NCI-H226 (cell line): ENCODE measurements around the gene LRP5.
"Not testable (repeated sequence)": the region's sequence is repeated elsewhere in the genome, so short reads cannot be mapped to it uniquely, and the experiment has no call there.

Experiments
- DNase-seq: peaks from one replicate; pipeline ENCODE4 v3.0.0-alpha.2; 2015

LRP5 gene

DNA sequence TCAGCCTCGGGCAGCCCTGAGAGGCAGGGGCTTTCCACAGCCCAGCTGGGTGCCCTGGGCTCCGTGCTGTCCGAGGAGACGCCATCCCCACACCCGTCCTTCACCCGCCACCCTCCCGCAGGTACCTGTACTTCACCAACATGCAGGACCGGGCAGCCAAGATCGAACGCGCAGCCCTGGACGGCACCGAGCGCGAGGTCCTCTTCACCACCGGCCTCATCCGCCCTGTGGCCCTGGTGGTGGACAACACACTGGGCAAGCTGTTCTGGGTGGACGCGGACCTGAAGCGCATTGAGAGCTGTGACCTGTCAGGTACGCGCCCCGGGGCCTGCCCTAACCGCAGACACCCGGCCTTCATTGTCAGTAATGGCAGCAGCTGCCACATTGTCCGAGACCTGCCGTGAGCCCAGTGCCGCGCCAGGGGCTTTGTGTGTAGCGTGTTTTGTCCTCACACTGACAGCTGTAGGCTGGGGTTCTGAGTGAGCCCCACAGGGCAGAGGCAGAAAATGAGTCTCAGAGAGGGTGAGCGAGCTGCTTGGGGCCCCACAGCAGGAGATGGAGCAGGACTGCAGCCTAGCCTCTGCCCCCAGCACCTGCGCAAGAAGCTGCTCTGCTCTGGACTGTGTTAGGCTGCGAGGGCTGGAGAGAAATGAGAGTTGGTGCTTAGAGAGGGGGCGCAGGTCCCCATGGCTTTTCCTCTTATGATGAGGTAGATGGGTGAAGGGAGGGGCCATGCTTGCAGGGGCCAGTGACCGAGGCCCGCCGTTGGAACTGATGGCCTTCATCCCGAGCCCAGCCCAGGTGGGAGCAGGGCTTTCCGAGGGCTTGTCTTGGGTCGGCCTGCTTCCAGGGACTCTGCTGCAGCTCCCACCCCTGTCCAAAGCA is 112.8 kb downstream of the LRP5 start:
- no peak for DNase-seq

DNA sequence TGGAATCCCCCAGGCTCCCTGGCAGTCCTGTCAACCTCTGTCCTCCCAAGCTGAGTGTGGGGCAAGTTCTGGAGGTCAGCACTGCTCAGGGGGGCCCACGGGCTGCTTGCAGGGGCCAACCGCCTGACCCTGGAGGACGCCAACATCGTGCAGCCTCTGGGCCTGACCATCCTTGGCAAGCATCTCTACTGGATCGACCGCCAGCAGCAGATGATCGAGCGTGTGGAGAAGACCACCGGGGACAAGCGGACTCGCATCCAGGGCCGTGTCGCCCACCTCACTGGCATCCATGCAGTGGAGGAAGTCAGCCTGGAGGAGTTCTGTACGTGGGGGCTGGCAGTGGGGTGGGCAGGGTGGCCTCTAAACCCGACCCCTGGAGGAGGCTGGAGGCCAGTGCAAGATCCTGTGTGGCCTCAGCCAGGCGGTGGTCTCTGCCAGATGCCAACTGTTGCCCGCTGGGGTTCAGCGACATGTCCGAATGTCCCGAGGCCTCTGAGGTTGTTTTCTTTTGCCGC is 113.5 kb downstream of the LRP5 start:
- DNase-seq = no peak

DNA sequence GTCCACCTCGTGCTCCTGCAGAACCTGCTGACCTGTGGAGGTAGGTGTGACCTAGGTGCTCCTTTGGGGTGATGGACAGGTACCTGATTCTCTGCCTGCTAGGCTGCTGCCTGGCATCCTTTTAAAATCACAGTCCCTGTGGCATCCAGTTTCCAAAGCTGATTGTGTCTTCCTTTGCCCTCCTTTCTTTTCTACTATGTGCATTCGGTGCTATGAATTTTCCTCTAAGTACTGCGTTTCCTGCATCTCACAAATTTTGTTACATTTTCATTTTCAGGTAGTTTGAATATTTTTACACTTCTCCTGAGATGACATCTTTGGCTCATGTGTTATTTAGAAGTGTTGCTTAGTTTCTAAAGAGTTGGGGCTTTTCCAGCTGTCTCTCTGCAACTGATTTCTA is 117.3 kb downstream of the LRP5 start:
- no peak for DNase-seq

DNA sequence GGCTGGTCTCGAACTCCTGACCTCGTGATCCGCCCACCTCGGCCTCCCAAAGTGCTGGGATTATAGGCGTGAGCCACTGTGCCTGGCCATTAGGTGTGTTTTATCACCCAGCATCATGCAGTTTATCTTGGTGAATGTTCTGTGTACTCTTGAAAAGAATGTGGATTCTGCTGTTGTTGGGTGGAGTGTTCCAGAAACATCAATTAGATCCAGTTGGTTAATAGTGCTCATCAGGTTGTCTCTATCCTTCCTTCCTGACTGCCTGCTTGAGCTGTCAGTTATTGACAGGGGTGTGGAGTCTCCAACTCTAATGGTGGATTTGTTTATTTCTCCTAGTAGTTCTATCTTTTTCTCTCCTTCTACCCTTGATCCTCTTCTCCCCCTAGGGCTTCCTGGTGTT is 118.0 kb downstream of the LRP5 start:
- DNase-seq = no peak

DNA sequence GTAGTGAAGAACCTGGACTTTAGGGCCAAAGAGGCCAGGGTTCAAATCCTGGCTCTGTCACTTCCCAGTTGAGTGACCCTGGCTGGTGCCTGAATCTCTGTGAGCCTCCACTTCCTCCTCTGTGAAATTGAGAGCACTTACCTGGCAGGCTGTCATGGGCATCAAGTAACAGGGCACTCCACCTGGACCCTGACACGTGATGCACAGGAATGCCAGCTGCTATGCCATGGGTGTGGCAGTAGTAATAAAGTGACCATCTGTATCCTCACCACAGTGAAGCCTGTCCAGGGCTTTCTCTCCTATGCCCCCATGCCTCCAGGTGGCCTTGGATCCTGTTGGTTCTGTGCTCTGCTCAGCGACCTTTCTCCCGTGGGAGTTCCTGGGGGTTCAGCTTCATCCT is 118.4 kb downstream of the LRP5 start:
- no peak for DNase-seq

DNA sequence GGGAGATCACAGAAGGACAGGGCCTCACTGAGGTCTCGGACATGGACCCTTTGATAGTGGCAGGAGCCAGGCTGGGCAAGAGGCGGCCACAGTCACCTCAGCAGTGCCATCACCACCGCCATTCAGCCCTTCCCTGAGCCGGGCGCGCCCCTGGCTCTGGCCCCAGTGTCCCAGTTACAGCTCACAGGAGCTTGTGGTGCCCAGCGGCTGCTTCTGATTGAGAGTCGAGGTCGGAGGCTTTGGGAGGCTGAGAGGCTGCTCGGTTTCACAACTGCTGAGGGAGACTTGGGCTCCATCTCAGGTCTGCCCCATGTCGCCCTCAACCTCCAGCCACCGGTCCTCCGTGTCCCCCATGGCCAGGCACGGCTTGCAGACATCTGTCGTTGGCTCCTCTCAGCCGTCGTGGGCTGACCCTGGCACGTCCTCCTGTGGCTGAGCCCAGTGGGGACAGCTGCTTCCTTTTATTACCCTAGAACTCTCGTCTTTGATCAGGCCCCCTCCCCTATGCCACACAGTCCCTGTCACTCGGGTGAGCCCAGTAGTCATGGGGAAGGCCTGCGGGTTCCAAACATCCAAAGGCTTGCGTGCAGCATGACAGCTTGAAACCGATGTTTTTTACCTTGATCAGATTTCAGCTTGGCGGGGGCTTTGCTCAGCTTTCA is 119.7 kb downstream of the LRP5 start:
- DNase-seq = no peak

DNA sequence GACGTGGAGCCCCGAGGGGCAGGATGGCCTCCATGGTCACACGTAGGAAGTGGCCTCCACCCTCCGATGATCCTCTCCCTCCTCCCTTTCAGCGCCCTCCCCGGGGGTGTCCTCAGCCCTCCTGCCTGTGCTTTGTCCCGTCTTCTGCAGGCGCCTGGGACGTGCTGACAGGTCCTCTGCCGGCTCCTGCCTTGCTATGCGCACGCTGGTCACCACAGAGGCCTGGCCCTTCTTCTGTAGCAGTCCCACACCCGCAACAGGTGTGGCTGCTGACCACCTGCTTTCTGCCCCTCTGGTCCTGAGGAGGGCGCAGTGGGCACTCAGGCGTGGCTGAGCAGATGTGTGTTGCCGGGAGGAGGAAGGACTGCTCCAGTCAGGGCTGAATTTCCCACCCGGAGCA is 120.5 kb downstream of the LRP5 start:
- no peak for DNase-seq

DNA sequence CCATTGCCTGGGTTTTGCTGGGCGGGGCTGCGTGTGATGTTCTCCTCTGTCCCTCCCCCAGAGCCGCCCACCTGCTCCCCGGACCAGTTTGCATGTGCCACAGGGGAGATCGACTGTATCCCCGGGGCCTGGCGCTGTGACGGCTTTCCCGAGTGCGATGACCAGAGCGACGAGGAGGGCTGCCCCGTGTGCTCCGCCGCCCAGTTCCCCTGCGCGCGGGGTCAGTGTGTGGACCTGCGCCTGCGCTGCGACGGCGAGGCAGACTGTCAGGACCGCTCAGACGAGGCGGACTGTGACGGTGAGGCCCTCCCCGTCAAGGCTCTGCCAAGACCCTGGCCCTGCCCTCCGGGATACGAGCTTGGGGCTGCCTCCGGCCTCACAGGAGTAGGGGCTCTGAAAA is 121.2 kb downstream of the LRP5 start:
- no peak for DNase-seq

DNA sequence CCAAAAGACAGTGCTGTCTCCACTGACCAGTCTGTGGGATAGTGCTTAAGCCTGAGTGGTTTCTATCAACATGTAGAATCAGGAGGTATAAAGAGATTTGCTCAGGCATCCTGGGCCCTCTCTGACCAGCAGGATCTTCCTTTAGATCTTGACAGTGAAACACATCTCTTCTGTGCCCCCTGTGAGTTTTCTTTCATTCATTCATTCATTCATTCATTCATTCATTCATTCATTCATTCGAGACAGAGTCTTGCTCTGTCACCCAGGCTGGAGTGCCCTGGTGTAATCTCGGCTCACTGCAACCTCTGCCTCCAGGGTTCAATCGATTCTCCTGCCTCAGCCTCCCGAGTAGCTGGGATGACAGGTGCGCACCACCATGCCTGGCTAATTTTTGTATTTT is 121.8 kb downstream of the LRP5 start:
- DNase-seq = not testable (repeated sequence)

DNA sequence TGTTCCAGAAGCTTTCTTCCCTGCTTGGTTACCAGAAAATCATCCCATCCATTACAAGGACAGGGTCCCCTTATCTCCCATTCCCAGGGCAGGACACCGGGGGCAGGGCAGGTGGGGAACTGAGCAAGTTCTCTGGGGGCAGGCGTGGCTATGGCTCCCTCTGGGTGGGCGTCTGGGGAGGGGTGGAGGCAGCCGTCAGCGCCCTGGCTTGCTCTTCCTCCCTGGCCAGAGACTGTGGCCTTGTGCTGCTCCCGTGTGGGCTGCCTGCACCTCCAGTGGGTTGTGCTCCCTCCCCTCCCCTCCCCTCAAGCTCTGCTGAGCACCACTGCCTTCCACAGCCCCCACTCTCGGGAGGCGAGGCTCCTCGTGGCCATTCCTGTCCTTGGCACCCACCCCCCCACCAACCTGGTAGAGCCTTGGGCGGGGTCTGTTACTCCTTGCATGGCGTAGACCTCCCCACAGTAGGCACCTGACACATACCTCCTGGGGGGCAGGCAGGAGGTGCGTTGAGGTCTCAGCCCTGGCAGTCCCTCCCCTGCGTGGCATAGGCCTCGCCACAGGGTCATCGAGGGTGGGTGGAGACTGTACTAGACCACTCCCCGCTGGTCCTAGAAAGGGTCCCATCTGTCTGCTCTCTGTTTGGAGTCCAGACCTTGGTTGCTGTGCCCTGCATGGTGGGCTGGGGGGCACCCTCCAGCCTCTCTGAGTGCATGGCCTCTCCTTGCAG is 123.9 kb downstream of the LRP5 start:
- DNase-seq = no peak

DNA sequence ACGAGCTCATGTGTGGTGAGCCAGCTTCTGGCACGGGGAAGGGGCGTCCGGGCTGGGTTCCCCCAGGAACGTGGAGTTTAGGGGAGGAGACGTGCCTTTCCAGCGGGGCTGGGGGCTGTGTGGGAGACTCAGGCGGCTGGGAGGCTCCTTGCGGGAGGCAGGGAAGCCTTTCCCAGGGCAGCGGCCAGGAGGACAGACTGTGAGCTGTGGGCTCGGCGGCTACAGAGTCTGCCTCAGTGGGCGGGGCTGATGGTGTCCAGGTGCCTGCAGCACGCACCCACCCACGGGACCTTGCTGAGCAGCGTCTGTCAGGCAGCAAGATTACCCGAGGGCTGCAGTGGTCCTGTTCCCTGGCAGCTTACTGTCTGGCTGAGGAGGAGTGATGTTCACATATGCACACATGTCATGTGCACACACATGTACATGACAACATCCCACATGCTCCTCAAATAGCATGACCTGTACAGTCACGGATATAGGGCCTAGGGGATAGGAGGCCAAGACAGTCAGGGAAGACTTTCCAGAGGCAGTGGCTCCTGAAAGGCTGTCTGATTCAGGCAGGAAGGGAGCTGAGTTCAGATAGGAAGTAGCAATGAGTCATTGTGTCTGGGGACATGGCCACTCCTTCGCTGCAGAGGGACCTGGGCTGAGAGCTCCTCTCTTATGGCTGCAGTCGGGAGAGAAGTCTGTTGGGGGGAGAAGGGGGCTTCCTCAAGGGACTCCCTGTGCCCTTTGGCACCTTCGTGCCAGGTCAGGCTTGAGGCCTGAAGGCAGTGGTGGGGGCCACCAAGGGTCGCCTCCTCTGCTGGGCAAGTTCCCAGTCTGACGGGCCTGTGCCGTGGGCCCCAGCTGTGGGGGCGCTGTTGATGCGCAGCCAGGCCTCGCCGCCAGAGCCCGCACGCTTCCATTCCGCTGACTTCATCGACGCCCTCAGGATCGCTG is 124.9 kb downstream of the LRP5 start:
- DNase-seq = peak; percentile 9

DNA sequence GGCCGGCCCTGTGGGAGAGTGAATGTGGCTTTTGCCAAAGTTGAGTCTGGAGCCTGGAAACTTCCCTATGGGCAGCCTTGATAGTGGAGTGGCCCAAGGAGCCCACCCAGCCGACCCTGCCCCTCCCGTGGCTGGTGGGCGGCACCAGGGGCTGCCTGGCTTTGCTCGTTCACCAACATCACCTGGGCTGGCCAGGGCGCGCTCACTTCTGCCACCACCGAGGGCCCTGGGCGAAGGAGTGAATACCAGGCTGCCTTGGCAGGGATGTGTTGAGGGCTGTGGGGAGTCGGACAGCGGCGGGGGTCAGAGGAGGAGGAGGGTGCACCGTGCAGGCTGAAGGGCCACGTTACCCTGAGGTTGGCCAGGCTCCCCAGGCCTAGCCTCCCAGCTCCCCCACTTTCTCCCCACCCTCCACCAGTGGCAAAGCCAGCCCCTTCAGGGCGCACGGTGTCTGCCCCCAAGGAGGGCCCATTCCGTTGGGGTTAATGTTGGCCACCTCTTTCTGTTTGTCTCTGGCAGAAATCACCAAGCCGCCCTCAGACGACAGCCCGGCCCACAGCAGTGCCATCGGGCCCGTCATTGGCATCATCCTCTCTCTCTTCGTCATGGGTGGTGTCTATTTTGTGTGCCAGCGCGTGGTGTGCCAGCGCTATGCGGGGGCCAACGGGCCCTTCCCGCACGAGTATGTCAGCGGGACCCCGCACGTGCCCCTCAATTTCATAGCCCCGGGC is 125.7 kb downstream of the LRP5 start:
- no peak for DNase-seq

DNA sequence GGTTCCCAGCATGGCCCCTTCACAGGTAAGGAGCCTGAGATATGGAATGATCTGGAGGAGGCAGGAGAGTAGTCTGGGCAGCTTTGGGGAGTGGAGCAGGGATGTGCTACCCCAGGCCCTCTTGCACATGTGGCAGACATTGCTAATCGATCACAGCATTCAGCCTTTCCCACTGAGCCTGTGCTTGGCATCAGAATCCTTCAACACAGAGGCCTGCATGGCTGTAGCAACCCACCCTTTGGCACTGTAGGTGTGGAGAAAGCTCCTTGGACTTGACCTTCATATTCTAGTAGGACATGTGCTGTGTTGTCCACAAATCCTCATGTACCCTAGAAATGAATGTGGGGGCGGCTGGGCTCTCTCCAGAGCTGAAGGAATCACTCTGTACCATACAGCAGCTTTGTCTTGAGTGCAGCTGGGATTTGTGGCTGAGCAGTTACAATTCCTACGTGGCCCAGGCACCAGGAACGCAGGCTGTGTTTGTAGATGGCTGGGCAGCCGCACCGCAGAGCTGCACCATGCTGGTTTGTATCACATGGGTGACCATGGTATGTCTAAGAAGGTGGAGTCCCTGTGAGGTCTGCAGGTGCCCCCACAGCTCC is 126.4 kb downstream of the LRP5 start:
- DNase-seq = no peak

DNA sequence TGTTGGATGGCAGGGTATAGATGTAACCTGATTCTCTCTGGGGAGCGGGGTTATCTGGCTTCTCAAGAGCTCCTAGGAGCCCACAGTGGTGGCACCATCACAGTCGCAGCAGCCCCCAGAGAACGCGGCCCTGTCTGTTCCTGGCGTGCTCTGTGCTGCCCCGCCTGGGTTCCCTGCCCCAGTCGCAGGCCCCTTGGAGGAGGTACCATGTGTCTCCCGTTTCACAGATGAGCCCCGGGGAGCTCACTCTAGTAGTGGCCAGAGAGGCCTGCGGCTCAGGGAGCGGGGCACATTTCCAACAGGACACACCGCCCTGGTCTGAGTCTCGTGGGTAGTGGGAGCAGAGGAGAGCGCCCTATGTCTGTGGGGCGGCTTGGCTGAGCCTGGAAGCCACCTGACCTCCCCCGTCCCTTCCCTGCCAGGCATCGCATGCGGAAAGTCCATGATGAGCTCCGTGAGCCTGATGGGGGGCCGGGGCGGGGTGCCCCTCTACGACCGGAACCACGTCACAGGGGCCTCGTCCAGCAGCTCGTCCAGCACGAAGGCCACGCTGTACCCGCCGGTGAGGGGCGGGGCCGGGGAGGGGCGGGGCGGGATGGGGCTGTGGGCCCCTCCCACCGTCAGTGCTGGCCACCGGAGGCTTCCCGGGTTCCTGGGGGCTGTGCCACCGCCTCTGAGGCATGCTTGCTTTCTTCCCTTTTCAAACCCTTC is 127.1 kb downstream of the LRP5 start:
- no peak for DNase-seq

DNA sequence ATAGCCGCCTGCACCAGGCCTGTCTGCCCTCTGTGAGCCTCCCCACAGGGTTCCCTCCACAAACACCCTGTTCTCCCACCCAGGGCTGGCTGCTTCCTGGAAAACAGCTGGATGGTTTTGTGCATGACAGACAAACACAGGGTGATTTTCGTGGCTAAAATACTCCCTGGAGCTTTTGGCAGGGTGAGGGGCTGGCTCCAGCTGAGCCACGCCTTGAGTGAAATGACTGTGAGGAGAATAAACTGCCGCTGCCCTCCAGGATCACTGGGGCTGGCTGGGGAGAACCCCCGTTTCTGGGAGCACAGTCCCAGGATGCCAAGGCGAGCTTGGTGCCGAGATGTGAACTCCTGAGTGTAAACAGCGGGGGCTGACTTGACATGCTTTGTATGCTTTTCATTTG is 127.8 kb downstream of the LRP5 start:
- DNase-seq = no peak

DNA sequence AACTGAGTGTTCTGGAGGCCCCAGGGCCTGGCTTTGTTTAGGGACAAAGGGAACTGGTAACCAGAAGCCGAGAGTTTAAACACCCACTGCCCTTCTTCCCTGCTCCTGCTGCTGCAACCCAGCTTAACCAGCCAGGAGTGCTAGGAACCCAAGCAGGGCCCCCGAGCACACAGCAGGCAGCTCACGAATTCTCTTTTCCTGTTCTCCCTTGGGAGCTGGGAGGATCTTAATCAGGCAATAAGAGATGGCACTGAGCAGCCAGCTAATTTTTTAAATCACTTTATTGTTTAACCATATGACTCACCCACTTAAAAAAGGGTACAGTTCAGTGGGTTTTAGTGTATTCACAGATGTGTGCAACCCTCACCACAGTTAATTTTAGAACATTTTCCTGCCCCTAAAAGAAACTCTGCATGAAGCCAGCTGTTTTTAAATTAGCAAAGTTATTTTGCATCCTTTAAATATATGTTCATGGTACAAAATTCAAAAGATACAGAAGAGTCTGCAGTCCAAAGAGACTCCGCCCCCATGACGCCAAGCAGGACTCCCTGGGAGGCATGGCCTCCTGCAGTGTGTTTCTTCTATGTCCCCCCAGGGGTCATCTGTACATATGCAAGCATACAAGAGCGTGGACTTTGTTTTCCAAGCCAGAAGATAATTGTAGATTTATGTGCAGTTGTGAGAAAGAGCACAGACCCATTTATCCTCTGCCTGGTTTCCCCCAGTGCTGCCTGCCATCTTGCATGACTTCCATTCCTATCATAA is 129.3 kb downstream of the LRP5 start:
- no peak for DNase-seq

DNA sequence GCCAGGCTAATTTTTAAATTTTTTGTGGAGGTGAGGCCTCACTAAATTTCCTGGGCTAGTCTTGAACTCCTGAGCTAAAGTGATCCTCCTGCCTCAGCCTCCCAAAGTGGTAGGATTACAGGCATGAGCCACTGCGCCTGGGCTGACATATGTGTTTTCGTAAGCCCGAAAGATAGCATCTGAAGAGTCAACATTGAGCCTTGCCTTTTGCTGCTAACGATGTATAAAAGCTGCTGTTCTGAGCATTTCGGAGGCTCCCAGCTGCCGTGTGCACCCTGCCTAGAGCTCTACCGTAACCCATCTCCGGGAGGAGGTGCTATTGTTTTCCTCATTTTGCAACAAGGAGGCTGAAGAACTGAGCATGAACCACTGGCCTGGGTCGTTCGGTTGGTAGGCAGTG is 130.0 kb downstream of the LRP5 start:
- DNase-seq = no peak

DNA sequence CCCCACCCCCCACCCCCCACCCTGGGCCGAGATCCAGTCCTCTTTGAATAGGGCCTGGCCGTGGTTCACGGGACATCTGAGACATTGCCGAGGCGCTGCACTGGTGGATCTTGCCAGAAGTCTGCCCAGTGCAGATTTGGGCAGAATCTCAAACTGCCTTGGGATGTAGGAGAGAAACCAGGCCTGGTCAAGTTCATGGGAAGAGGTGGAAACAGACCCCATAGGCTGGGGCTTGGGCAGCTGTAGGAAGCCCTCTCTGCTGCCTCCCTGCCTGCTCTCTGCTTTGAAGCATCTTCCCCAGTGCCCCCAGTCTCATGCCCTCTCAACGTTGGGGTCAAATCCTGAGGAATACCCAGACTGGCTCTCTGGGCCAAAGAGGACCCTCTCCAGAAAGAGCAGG is 132.2 kb downstream of the LRP5 start:
- no peak for DNase-seq

DNA sequence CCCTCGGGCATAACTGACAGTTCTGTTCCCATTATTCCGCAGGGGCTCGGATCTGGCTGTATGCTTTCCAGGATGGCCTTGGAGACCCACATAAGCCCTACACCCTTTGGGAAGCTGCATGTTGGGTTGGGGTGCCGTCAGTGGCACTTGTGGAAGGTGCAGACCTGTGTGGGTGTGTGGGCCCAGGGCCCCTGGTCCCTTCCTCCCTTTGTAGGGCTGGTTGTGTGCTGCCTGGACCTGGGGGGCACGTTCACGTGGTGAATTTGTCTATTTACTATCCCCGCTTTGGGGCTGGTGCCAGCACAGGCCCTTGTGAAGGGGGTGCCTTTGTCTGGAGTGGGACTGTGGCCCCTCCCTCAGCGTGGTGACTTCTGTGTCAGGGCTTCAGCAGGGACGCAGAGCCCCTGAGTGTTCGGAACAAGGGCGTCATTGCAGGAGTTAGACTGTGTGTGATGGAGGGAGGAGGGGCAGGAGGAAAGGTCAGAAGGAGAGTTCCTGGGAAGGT is 133.2 kb downstream of the LRP5 start:
- no peak for DNase-seq
